Measurements from ENCODE around the gene ABCC11. TPM values are rescaled to one million over a fixed set of nuclear protein-coding genes. Genes with fewer than 3 reads are reported as not detected.
A peak's percentile ranks its signal among the peaks of the same experiment; 100 is the strongest.
"Not testable (repeated sequence)": the region's sequence is repeated elsewhere in the genome, so short reads cannot be mapped to it uniquely, and the experiment has no call there.

The ABCC11 gene
- total RNA-seq, 1 experiment from 2014 or later: not detected

GRCh38 chr16:48203974-48204824, 43.1 kb downstream of the ABCC11 start:
- no peak for DNase-seq (ENCODE audit: low read depth)

- DNase-seq (ENCODE audit: low read depth): no peak
Measured at GRCh38 chr16:48201515-48202201, 45.7 kb downstream of the ABCC11 start.

- DNase-seq (ENCODE audit: low read depth): no peak
Measured at GRCh38 chr16:48197294-48197693, 50.0 kb downstream of the ABCC11 start.

GRCh38 chr16:48194828-48195556, 52.3 kb downstream of the ABCC11 start:
- peak; percentile 34 for DNase-seq (ENCODE audit: low read depth)

GRCh38 chr16:48193846-48194245, 53.5 kb downstream of the ABCC11 start:
- DNase-seq (ENCODE audit: low read depth): no peak

- DNase-seq (ENCODE audit: low read depth): no peak
Measured at GRCh38 chr16:48188449-48189102, 58.8 kb downstream of the ABCC11 start.

GRCh38 chr16:48187779-48188178, 59.6 kb downstream of the ABCC11 start:
- DNase-seq (ENCODE audit: low read depth): no peak

GRCh38 chr16:48184681-48185080, 62.7 kb downstream of the ABCC11 start:
- DNase-seq (ENCODE audit: low read depth): peak; percentile 21

- DNase-seq (ENCODE audit: low read depth): peak; percentile 30
Measured at GRCh38 chr16:48182979-48183537, 64.3 kb downstream of the ABCC11 start.

- not testable (repeated sequence) for DNase-seq (ENCODE audit: low read depth)
Measured at GRCh38 chr16:48181746-48182520, 65.4 kb downstream of the ABCC11 start.

GRCh38 chr16:48180868-48181480, 66.4 kb downstream of the ABCC11 start:
- DNase-seq (ENCODE audit: low read depth): no peak

- DNase-seq (ENCODE audit: low read depth): no peak
Measured at GRCh38 chr16:48176635-48177408, 70.5 kb downstream of the ABCC11 start.

GRCh38 chr16:48173889-48174288, 73.5 kb downstream of the ABCC11 start:
- DNase-seq (ENCODE audit: low read depth): no peak

- no peak for DNase-seq (ENCODE audit: low read depth)
Measured at GRCh38 chr16:48172682-48173081, 74.7 kb downstream of the ABCC11 start.

GRCh38 chr16:48169896-48170295, 77.4 kb downstream of the ABCC11 start:
- DNase-seq (ENCODE audit: low read depth): no peak

GRCh38 chr16:48168075-48168474, 79.3 kb downstream of the ABCC11 start:
- DNase-seq (ENCODE audit: low read depth): no peak

GRCh38 chr16:48166617-48167016, 80.7 kb downstream of the ABCC11 start:
- not testable (repeated sequence) for DNase-seq (ENCODE audit: low read depth)

GRCh38 chr16:48165961-48166578, 81.3 kb downstream of the ABCC11 start:
- peak; percentile 73 for DNase-seq (ENCODE audit: low read depth)

Measured in M059J (cell line).